ENCODE results near the gene CISD1.
A peak's percentile ranks its signal among the peaks of the same experiment; 100 is the strongest.

CISD1 gene

GRCh38 chr10:58266003-58266825, 2.7 kb upstream of the CISD1 start:
- no peak for DNase-seq

- DNase-seq = no peak
Measured at GRCh38 chr10:58266826-58267712, 1.9 kb upstream of the CISD1 start.

GRCh38 chr10:58267713-58268453, 1.1 kb upstream of the CISD1 start, which contains the start of gene IPMK:
IPMK (minus strand) TSS chr10:58267894; CDS start chr10:58267611, 283 bp downstream.
- DNase-seq = peak; percentile 61

- no peak for DNase-seq
Measured at GRCh38 chr10:58268454-58268945, 462 bp upstream of the CISD1 start.

- DNase-seq = no peak
Measured at GRCh38 chr10:58269782-58270290, 874 bp downstream of the CISD1 start.

- DNase-seq = no peak
Measured at GRCh38 chr10:58275261-58275660, 6.3 kb downstream of the CISD1 start.

- no peak for DNase-seq
Measured at GRCh38 chr10:58275908-58276307, 6.9 kb downstream of the CISD1 start.

GRCh38 chr10:58278274-58278961, 9.5 kb downstream of the CISD1 start:
- DNase-seq = no peak

GRCh38 chr10:58278962-58279307, 10.0 kb downstream of the CISD1 start:
- DNase-seq = no peak

- DNase-seq = no peak
Measured at GRCh38 chr10:58280477-58280876, 11.5 kb downstream of the CISD1 start.

- DNase-seq = no peak
Measured at GRCh38 chr10:58281092-58281752, 12.3 kb downstream of the CISD1 start.

GRCh38 chr10:58282615-58283014, 13.7 kb downstream of the CISD1 start:
- DNase-seq = no peak

- no peak for DNase-seq
Measured at GRCh38 chr10:58291538-58292174, 22.7 kb downstream of the CISD1 start.

GRCh38 chr10:58293989-58294388, 25.0 kb downstream of the CISD1 start:
- DNase-seq = no peak

- DNase-seq = peak; percentile 28
Measured at GRCh38 chr10:58299580-58299979, 30.6 kb downstream of the CISD1 start.

GRCh38 chr10:58300676-58301075, 31.7 kb downstream of the CISD1 start:
- peak; percentile 37 for DNase-seq

- DNase-seq = no peak
Measured at GRCh38 chr10:58302254-58302653, 33.3 kb downstream of the CISD1 start.

- no peak for DNase-seq
Measured at GRCh38 chr10:58304099-58304633, 35.2 kb downstream of the CISD1 start.

- DNase-seq = no peak
Measured at GRCh38 chr10:58305821-58306220, 36.9 kb downstream of the CISD1 start.

- no peak for DNase-seq
Measured at GRCh38 chr10:58307676-58308075, 38.7 kb downstream of the CISD1 start.

- DNase-seq = no peak
Measured at GRCh38 chr10:58311026-58311425, 42.1 kb downstream of the CISD1 start.

Data from NCI-H748 treated with DMSO at 0.1 percent for 48 hours (cell line).